WTC11 (cell line): ENCODE measurements around the gene ZCCHC14. TPM values are rescaled to one million over a fixed set of nuclear protein-coding genes. Genes with fewer than 3 reads are reported as not detected.

Experiments used
- ATAC-seq: fragments of 200-7000 bp; cut with Tn5 transposase; 2 replicates; pipeline ENCODE4 v1.10.0; 2021; ENCODE audit warnings: mild to moderate bottlenecking, moderate library complexity
- CTCF ChIA-PET: fragments of 300-600 bp; sonication (Branson Sonifier 250); formaldehyde crosslinking; loops from one replicate; lab custom pipeline; 2021; ENCODE audit warnings: antibody characterized with exemption; lab: Charles Lee
- POLR2A ChIA-PET: fragments of 350-600 bp; sonication (Branson Sonifier 250); formaldehyde crosslinking; loops from one replicate; lab custom pipeline; 2021; ENCODE audit warnings: antibody characterized with exemption; lab: Charles Lee
- DNase-seq: peaks from one replicate; pipeline ENCODE4 v3.0.0; 2021; ENCODE audit warnings: low spot score
- H3K27ac Mint-ChIP-seq: 2 replicates; pipeline ENCODE4 v1.8.0; 2021; ENCODE audit warnings: mixed read lengths
- H3K27me3 Mint-ChIP-seq: 2 replicates; pipeline ENCODE4 v1.8.0; 2021; ENCODE audit warnings: low read depth, mild to moderate bottlenecking, moderate library complexity, mixed read lengths
- H3K36me3 Mint-ChIP-seq: 2 replicates; pipeline ENCODE4 v1.8.0; 2021; ENCODE audit warnings: mixed read lengths
- H3K4me1 Mint-ChIP-seq: 2 replicates; pipeline ENCODE4 v1.8.0; 2022; ENCODE audit warnings: mixed read lengths
- H3K4me3 Mint-ChIP-seq: 2 replicates; pipeline ENCODE4 v1.8.0; 2021; ENCODE audit warnings: mild to moderate bottlenecking, moderate library complexity, mixed read lengths
- H3K9me3 Mint-ChIP-seq: 2 replicates; pipeline ENCODE4 v1.8.0; 2021; ENCODE audit warnings: mixed read lengths
- CDX4 ChIP-seq: fragments of 250-450 bp; sonication (Bioruptor Pico); IDR thresholded peaks from 2 replicates; pipeline ENCODE4 v1.9.0; 2021; ENCODE audit warnings: moderate library complexity, mild to moderate bottlenecking, inconsistent platforms, borderline replicate concordance
- E2F4 ChIP-seq: sonication (generic); formaldehyde crosslinking; IDR thresholded peaks from 2 replicates; pipeline ENCODE4 v1.8.1; 2022; ENCODE audit warnings: low read depth, mild to moderate bottlenecking, moderate library complexity, missing genetic modification reagents, borderline replicate concordance
- GABPB1 ChIP-seq: sonication (generic); formaldehyde crosslinking; IDR thresholded peaks from 2 replicates; pipeline ENCODE4 v1.8.1; 2023; ENCODE audit warnings: mild to moderate bottlenecking, missing genetic modification reagents
- IRF1 ChIP-seq: sonication (generic); formaldehyde crosslinking; IDR thresholded peaks from 2 replicates; pipeline ENCODE4 v1.8.0; 2023; ENCODE audit warnings: missing genetic modification reagents
- NFATC4 ChIP-seq: fragments of 250-450 bp; sonication (Bioruptor Pico); IDR thresholded peaks from 2 replicates; pipeline ENCODE4 v1.9.0; 2021; ENCODE audit warnings: mild to moderate bottlenecking
- PREB ChIP-seq: sonication (generic); formaldehyde crosslinking; IDR thresholded peaks from 2 replicates; pipeline ENCODE4 v1.8.1; 2022; ENCODE audit warnings: mild to moderate bottlenecking, missing genetic modification reagents, moderate library complexity, borderline replicate concordance
- RELA ChIP-seq: sonication (generic); formaldehyde crosslinking; IDR thresholded peaks from 2 replicates; pipeline ENCODE4 v1.8.1; 2022; ENCODE audit warnings: missing genetic modification reagents, mild to moderate bottlenecking, borderline replicate concordance
- RORB ChIP-seq: fragments of 250-450 bp; sonication (Bioruptor Pico); IDR thresholded peaks from 2 replicates; pipeline ENCODE4 v1.9.0; 2021; ENCODE audit warnings: mild to moderate bottlenecking
- TEAD1 ChIP-seq: sonication (generic); formaldehyde crosslinking; IDR thresholded peaks from 2 replicates; pipeline ENCODE4 v1.8.0; 2022; ENCODE audit warnings: mild to moderate bottlenecking, missing genetic modification reagents
- ZNF281 ChIP-seq: sonication (generic); formaldehyde crosslinking; IDR thresholded peaks from 2 replicates; pipeline ENCODE4 v1.8.0; 2023; ENCODE audit warnings: mild to moderate bottlenecking, missing genetic modification reagents
- ZNF532 ChIP-seq: fragments of 250-450 bp; sonication (Bioruptor Pico); IDR thresholded peaks from 2 replicates; pipeline ENCODE4 v1.9.0; 2021; ENCODE audit warnings: mild to moderate bottlenecking, borderline replicate concordance
- ZSCAN18 ChIP-seq: fragments of 250-450 bp; sonication (Bioruptor Pico); IDR thresholded peaks from 2 replicates; pipeline ENCODE4 v2.1.2; 2022; ENCODE audit warnings: mild to moderate bottlenecking, moderate library complexity
- total RNA-seq: library from RNA; stranded (reverse); gene quantifications from 3 replicates; pipeline ENCODE4 v1.2.3, GENCODE V29; 2021
- TF ChIP-seq, protein P1 (sequence below): sonication (generic); formaldehyde crosslinking; IDR thresholded peaks from 2 replicates; pipeline ENCODE4 v1.8.1; 2023; ENCODE audit warnings: mild to moderate bottlenecking, missing genetic modification reagents, moderate library complexity

ZCCHC14 gene
- total RNA-seq, 1 experiment from 2014 or later: 33.8 TPM

DNA sequence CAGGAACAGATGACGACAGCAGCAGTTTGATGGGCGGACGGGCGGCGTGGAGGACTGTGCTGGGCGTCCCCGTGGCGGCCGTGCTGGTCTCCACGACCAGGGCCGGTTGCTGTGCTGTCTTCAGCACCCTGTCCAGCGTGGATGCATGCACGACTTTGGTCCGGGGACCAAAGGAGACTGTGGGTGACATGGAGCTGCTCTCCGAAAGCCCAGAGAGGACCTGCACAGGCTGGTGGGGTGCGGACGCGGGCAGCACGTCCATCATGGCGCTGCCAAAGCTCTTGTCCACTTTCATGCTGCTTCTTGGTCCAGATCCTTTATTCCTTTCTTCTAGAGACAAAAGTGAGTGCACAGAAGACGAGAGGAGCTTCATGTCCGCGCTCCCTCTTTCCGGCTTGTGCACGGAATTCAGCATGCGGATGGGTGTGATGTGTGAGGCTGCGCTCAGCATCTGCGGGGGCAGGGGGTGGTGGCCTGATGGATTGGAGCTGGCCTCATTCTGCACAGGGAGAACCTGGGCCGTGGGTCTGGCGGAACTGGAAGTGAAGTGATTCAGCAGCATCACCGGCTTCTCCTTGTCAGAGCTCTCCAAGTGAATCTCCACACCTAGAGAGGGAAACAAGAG lies 80.3 kb downstream of the ZCCHC14 start (continued):
- TF ChIP-seq, protein P1, sequence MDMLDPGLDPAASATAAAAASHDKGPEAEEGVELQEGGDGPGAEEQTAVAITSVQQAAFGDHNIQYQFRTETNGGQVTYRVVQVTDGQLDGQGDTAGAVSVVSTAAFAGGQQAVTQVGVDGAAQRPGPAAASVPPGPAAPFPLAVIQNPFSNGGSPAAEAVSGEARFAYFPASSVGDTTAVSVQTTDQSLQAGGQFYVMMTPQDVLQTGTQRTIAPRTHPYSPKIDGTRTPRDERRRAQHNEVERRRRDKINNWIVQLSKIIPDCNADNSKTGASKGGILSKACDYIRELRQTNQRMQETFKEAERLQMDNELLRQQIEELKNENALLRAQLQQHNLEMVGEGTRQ (CRISPR knock-in tag): no peak
- TF ChIP-seq CDX4 (no peak), E2F4 (CRISPR knock-in tag) (no peak)

DNA sequence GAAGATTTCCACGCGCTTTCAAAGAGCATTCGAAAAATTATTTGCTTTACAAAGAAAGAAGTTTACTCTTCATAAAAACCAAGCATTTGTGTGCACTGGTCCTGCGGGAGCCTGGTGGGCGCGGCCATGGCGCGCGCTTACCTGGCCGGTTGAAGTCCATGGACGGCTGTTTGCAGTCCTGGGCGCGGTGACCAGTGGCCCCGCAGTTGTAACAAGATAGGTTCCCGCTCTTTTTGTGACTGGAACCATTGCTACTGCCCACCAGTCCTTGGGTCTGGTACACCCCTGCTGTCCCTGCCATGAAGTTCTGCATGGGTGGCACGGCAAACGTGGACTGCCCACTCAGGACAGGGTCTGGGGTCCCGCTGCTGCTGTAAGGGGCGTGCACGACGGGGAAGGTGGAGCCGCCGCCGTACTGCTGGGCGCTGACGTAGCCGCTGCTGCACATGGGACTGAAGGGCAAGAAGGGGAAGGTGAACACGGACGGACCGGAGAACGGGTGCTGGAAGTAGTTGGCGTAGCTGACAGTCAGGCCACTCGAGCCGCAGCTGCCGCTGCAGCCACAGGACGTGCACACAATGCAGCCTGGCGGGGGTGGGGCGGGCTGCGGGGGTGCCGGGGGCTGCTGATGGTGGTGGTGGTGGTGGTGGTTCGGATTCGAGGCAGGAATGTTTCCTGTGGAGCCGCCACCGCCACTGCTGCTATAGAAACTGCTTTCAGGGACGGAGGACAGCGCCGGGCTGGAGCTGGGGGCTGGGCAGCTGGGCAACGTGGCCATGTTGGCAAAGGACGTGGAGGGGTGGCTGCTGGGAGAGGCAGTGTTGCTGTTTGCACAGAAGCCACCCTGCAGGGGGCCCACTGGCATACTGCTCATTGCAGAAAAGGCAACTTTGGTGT lies 81.2 kb downstream of the ZCCHC14 start:
- Mint-ChIP-seq H3K27ac (no peak overlapping the region), H3K4me1 (no peaks in the 10 kb centered on the region), H3K9me3 (no peaks in the 10 kb centered on the region), H3K36me3 (peaks cover 41% of the 10 kb centered on the region), H3K27me3 (no peaks in the 10 kb centered on the region), H3K4me3 (no peak overlapping the region)
- ChIA-PET CTCF (no interaction called here), POLR2A (no interaction called here)
- ATAC-seq (no peak), DNase-seq (no peak)
- TF ChIP-seq, protein P1 (CRISPR knock-in tag): no peak
- TF ChIP-seq ZNF532 (CRISPR knock-in tag) (no peak), RORB (CRISPR knock-in tag) (no peak), ZSCAN18 (no peak), PREB (CRISPR knock-in tag) (no peak)

GRCh38 chr16:87410968-87411367 lies 81.9 kb downstream of the ZCCHC14 start:
- H3K27me3 Mint-ChIP-seq: no peaks in the 10 kb centered on the region
- peak overlapping the region; percentile 87 for H3K27ac Mint-ChIP-seq
- POLR2A ChIA-PET: no interaction called here
- DNase-seq: peak; percentile 33
- CTCF ChIA-PET: no interaction called here
- peaks cover 42% of the 10 kb centered on the region for H3K36me3 Mint-ChIP-seq
- no peaks in the 10 kb centered on the region for H3K9me3 Mint-ChIP-seq
- H3K4me1 Mint-ChIP-seq: no peaks in the 10 kb centered on the region
- no peak overlapping the region for H3K4me3 Mint-ChIP-seq
- ATAC-seq: peak; percentile 79
- TF ChIP-seq ZNF281 (no peak), RELA (no peak), IRF1 (CRISPR knock-in tag) (no peak), TEAD1 (CRISPR knock-in tag) (no peak), GABPB1 (no peak), NFATC4 (CRISPR knock-in tag) (no peak)
